HG03342 (cell line): ENCODE results near the gene SHFL.

Experiments used
- ATAC-seq: cut with Tn5 transposase; IDR thresholded peaks from one replicate; pipeline ENCODE4 v1.9.1; 2021; ENCODE audit warnings: mild to moderate bottlenecking, moderate library complexity; ENCODE audit not compliant: unreplicated experiment

Gene SHFL

DNA sequence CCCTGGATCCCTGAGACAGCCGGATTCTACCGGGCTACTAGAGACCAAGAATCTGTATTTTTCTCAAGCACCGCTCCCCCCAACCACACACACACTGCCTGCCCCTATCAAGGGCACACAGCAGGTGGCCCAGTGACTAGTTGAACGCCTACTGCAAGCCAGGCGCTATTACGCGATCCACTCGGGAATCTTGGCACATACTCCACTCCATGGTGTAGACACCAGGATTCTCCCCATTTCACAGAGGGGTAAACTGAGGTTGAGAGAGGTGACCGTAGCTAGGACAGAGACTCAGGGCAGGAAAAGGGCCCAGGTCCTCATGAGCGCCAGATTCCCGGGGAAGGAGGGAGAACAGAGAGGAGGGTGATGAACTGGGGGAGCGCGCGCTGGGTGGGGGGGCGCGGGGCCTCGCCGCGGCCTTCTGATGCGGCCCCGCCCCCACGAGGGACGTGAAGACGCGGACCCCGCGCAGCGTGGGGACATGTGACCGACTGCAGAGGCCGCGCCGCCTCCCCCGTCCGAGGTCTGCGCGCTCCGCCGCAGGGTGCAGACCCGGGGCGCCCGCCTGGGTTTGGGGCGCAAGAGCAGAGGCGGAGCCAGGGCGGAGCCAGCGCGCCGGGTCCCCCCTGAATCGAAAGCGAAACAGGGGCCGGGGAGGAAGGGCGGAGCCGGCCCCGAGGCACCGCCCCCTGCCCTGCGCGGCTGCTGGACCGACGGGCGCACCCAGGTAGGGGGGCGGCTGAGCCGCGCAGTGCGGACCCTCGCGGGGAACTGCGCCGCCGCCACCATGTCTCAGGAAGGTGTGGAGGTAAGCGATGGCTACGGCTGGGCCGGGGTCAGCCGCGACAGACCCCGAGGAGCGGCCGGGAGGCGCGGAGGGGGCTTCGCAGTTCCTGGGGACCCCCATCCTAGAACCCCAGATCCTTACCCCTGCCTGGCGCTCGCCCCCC is at the start of gene SHFL:
Gene SHFL (plus strand): TSS at position 677 of the 950 bp plus-strand sequence. CDS start 111 bp downstream, at position 788.
- peak; percentile 68 for ATAC-seq

DNA sequence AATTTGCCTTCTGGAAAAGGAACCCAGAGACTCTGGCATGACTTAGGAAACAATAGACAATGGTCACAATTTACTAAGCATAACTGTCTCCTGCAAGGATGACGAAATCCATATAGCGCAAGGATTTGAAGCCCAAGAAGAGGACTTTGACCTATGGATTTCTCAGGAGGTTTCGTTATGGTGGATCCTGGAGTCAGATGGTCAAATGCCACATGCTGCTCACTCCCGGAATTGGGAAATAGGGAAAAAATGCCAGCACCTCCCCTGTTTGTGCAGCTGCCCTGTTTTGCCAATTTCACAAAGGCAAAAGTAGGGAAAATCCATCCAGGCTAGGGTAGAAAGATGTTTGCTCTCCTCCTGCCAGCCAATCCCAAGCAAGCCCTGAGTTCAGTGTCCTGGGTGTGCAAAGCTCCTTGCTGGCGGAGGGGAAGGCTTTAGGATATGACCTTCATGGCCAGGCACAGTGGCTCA is 49.5 kb upstream of the SHFL start:
- no peak for ATAC-seq

DNA sequence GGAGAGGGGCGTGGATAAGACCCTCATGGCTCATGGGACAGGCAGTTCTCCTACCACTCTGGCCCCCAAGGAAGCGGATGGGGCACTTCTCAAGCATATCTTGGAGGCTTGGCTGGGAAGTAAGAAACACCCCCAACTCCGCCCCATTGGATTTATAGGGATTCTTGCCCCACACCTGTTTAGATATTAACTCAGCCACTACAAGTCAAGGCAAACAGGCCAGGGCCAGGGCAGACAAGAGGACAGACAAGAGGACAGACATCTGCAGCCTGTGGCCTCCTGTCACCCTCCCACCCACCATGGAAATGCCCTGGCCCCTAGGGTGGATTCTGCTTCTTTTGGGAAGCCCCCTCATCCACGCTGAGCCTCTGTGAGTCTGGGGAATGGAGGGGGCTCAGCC is 48.8 kb upstream of the SHFL start:
- ATAC-seq = no peak

DNA sequence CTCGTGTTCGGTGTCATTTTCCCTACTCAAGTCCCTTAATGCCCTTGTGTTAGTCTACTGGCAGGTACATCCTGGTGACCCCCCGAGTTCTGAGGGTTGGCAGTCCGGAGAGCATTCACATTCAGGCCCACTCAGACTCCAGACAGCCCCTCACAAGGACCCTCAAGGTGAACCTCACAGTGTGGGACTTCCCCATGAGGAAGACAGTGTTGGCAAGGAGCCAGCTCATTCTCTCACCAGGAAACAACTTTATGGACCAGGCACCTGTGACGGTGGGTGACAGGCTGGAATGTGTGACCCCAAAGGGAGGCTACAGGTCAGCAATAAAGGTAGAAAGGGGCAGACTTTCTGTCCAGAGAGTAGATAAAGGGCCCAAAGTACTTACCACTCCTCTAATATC is 48.3 kb upstream of the SHFL start:
- no peak for ATAC-seq

DNA sequence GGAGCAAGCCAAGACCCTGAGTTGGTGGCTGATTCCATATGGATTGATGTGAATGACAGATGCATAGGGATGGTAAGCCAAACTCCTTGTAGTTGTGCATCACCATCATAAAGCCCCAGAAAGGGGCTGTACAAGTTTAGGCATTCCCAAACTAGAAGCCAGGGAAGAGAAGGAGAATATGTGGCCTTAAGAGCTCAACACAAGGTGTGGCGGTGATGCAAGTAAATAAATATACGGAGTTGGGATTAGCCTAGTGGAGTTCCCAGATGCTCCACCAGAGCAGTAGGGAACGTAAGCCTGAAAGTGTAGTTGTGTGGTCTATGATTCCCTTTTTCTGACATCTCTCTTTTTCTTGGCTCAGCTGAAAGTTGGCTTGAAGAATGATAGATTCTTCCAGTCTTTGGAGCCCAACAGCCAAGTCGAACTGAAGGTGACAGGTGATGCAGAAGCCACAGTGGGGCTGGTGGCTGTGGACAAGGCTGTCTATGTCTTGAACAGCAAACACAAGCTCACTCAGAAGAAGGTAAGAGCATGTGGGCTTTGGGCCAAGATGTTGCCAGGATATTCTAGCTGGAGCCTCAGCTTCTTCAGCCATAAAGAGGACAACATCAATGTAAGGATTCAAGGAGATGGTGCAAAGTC is 42.7 kb upstream of the SHFL start:
- no peak for ATAC-seq

DNA sequence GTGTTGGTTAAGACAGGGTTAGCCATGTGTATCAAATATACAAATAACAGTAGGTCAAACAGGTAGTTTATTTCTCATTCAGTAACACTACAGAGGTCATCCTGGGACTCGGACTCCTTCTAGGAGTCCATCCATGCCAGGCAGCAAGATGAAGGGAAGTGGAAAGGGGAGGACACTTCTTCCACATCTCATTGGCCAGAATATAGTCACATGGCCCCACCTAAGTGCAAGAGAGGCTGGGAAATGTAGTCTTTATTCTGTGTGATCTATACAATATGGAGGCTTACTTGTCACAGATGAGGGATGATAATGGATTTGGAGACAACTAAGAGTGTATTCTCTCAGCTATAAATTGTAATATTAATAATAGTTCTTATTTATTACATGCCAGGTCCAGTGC is 41.7 kb upstream of the SHFL start:
- no peak for ATAC-seq

DNA sequence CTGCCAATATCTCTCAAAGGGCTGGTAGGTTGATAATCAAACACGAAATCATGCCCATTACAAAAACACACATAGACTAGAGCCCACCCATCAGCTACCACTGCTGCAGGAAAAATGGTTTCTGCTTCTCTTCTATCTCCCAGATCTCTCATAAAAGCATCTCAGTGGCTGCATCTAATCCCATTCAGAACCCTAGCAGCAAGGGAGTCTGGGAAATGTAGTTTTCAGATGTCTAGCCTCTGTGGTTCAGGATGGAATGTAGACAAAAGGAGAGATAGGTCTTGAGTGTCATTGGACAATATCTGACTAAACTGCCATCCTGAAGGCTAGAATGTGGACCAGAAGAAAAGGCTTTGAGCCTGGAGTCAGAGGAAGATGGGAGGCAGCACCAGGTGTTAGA is 40.7 kb upstream of the SHFL start:
- ATAC-seq = no peak

DNA sequence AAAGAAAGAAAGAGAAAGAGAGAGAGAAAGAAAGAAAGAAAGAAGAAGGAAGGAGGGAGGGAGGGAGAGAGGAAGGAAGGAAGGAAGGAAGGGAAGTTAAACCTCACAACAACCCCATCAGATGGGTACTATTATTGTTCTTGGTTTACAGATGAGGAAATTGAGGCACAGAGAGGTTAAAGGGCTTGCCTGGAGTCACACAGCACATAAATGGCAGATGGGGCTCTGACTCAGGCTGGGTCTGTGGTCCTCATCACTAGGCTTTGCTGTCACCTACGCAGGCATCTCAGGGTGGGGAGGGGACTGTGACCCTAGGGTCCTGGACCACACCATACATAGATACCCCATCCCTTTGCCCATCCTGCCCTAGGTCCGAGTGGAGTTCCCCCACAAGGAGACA is 36.5 kb upstream of the SHFL start:
- no peak for ATAC-seq

DNA sequence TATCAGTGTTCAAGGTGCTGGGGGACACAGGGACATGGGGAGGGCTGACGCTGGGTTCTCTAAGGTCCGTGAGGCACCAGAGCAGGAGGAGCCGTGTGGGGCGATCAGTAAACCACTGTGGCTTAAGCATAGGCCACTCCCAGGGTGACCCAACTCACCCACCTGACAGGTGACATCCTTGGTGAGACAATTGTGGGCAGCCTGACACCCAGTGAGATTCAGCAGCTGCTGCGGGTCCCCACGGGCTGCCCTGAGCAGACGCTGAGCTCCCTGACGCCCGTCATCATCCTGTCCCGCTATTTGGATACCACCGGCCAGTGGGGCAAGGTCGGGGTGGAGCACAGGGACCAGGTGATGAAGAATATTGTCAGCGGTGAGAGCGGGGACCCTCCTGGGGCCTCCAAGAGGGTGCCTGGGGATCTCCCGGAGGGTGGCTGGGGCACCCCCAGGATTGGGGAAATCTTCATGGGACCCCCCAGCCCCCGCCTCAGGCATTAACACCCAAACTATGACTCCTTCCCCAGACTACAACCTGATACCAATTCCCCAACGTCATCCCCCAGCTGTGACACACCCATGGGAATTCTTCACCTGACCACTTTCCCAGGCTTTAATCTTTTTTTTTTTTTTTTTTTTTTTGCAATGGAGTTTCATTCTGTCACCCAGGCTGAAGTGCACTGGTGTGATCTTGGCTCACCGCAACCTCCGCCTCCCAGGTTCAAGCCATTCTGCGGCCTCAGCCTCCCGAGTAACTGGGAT is 33.3 kb upstream of the SHFL start:
- no peak for ATAC-seq

DNA sequence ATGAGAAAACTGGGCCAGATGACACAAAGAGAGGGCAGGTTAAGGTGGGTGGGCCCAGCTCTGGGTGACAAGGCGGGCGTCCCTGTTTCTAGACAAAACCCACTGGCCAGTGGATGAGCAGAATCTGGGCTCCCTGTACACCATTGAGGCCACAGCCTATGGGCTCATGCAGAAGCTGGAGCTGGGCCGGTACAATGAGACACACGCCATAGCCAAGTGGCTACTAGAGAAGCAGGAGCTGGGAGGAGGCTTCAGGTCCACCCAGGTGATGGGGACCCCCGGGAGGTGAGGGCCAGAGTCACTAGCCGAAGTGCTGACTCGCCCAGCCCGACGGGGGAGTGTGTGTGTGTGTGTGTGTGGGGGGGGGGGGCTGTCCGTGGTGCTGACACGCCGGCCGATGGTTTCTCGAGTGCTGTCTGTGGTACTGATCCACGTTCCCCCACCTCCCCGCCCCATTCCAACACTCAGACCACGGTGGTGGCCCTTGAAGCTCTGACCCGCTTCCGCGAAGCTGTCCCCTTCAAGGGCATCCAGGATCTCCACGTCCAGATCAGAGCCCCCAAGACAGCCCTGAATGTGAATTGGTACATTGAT is 24.3 kb upstream of the SHFL start:
- no peak for ATAC-seq

DNA sequence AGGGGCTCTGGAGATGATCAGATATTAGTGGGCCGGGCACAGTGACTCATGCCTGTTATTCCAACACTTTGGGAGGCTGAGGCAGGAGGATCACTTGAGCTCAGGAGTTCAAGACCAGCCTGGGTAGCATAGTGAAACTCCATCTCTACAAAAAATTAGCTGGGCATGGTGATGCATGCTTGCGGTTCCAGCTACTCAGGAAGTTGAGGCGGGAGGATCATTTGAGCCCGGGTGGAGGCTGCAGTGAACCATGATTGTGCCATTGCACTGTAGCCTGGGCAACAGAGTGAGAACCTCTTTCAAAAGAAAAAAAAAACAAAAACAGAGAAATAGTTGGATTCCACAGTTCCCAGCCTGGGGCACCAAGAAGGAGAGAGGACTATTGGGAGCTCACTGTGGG is 17.9 kb upstream of the SHFL start:
- ATAC-seq = no peak

DNA sequence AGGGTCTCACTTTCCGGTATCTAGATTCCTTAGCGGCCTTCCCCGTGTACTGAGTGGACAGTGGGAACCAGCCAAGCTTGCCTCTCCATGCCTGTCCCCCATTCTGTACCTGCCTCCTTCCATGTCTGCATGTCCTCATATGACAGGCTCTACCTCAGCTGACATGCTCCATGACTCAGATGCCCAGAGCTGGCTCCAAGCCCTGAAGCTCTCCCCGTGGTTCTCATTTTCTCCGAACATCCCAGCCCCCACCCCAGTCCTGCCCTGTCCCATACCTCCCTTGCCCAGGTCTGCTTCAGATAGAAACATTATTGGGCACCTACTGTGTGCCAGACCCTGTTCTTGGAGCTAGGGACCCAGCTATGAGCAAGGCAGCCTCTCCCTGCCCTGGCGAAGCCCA is 17.1 kb upstream of the SHFL start:
- no peak for ATAC-seq

DNA sequence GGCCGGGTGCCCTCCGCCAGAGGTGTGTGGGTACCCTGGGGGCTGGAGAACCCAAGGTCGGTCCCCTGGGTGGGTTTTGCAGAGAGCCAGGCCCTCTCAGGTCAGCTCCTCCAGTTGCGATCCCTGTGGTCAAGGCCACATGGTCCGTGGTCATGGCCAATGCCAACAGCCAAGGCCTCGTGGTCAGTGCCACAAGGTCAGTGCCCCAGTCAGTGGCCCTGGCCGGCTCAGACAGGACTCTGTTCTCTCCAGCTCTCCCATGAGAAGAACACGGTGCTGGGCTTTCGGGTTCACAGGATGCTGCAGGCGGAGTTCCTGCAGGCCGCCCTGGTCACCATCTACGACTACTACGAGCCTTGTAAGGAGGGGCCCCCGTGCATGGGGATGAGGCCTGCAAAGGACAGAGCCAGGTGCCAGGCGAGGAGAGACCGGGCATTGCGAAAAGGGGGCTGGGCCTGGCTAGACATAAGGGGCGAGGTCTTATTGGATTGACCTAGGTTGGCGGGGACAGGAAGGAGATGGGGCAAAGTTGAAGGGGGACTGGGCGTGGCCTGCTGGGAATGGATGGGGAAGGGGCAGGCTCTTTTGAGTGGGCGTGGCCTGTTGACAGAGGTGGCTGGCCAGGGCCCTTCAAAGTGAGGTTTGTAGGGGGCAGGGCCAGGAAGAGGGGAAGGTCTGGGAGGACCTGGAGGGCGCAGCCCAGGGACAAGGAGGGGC is 15.2 kb upstream of the SHFL start:
- ATAC-seq = no peak

DNA sequence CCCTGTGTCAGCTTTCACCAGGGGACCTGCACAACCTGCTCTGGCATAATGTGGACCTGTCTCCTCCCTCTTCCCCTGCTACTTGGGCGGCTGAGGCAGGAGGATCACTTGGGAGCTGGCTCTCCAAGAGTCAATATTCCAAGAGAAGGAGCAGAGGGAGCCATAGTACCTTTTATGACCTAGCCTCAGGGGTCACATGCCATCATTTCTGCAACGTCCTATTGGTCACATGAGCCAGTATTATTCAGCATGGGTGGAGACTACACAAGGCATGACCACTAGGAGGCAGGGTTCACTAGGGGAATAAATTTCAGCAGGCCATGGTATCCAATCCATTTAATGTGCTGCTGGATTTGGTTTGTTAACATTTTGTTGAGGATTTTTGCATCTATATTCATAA is 12.0 kb upstream of the SHFL start:
- no peak for ATAC-seq

DNA sequence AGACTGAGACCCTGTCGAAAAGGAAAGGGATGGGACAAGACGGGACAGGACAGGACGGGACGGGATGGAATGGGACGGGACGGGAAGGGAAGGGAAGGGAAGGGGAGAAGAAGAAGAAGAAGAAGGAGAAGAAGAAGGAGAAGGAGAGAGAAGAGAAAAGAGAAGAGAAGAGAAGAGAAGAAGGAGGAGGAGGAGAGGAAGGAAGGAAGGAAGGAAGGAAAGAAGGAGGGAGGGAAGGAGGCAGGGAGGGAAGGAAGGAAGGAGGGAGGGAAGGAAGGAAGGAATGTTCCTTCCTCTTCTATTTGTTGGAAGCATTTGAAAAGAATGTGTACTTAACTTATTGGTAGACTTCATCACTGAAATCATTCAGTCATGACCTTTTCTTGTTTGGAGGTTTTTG is 9.6 kb upstream of the SHFL start:
- no peak for ATAC-seq

DNA sequence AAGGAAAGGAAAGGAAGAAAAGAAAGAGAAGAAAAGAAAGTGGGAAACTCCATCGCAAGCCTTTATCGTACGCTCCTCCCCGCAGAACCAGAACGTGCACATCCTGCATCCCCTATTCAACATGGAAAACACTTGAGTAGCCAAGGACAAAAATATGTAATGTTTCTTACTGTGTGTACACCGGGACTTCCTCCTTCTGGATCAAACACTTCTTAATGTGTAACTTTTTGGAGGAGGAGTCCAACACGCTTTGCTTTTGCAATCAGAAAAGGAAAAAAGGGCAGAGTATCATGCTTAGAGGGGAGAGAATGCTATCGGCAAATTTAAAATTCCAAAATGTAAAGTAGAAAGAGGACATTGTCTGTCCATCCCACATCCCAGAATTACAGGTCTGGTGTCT is 7.8 kb upstream of the SHFL start:
- ATAC-seq = no peak

DNA sequence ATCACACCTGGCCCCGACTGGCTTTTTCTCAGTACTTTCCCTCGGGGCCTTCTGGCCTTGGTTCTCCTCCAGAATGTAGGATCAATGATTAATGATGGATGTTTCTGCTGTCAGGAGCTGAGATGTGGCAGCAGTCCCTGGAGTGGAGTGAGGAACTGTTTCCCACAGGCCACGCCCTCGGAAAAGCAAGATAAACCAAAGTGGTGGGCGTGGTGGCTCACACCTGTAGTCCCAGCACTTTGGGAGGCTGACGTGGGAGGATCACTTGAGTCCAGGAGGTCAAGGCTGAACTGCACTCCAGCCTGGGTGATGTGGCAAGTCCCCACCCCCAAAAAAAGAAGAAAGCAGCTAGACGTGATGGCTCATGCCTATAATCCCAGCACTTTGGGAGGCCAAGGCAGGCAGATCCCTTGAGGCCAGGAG is 7.1 kb upstream of the SHFL start:
- no peak for ATAC-seq

DNA sequence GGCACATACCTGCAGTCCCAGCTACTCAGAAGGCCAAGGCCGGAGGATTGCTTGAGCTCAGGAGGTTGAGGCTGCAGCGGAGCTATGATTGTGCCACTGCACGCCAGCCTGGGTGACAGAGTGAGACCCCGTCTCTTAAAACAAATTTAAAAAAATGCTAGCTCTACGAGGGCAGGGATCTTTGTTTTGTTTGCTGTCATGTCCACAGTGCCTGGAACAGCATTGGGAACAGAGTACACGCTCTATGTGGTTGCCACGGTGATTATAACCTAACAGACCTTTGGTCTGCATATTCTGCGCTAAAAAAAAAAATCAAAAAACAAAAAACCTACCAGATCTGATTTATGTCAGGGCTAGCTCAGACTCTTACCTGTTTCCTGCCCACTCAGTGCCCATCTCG is 2.2 kb upstream of the SHFL start:
- no peak for ATAC-seq

DNA sequence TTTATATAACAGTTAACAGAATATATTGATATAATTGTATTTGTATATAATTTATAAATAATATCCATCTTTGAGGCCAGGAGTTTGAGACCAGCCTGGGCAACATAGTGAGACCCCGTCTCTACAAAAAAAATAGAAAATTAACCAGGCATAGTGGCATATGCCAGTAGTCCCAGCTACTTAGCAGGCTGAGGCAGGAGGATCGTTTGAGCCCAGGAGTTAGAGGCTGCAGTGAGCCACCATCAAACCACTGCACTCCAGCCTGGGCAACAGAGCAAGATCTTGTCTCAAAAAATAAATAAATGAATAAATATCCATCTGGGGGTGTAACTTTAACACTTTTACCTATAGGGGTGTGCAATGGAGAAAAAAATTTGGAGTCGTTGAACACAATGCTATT is 1.3 kb upstream of the SHFL start:
- ATAC-seq = no peak

DNA sequence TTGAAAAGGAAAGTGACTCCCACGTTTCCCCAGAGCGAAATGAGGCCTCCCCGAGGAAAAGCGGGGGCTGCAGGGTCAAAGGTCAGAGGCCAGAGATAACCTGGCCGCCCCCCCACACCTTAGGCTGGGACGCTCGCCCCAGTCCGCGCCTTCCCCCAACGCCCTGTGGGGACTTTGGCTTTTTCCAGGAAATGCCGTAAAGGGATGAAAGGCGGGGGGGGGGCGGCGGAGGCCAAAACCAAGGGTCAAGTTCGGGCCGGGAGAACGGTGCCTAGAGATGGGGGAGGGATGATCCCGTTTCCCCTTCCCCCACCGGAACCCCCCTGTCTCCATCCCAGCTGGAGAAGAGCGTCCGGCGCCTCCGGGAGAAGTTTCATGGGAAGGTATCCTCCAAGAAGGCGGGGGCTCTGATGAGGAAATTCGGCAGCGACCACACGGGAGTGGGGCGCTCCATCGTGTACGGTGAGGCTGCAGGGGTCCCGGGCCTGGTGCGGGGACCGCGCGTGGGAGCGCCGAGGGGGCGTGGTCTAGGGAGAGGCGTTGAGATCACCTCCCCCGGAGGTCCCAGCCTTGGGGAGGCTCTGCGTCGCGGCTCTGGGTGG is 575 bp downstream of the SHFL start:
- no peak for ATAC-seq
